H1 (cell line): ENCODE measurements around the gene PLIN4. TPM values are rescaled to one million over a fixed set of nuclear protein-coding genes. Genes with fewer than 3 reads are reported as not detected.

Experiments used
- CTCF ChIA-PET: fragments of 300-600 bp; sonication (Branson Sonifier 250); formaldehyde crosslinking; loops from one replicate; lab custom pipeline; 2021; ENCODE audit not compliant: partially characterized antibody; lab: Charles Lee
- POLR2A ChIA-PET: fragments of 300-600 bp; sonication (Branson Sonifier 250); formaldehyde crosslinking; loops from one replicate; lab custom pipeline; 2021; ENCODE audit warnings: inconsistent platforms; ENCODE audit not compliant: partially characterized antibody; lab: Charles Lee
- DNase-seq, 2 experiments: peaks; one replicate each; pipeline versions ENCODE4 v3.0.0 to v3.0.0-alpha.2; 2010 to 2022; ENCODE audit warnings: low spot score in 2 of 2, low read depth in 1 of 2, mixed read lengths in 1 of 2
- FAIRE-seq: peaks from 2 replicates; lab custom pipeline; 2011; peaks lifted over from hg19 to GRCh38; lab: Jason Lieb, UNC
- H2AFZ ChIP-seq: 2 replicates; pipeline ENCODE4 v1.8.1; 2012; ENCODE audit warnings: low read length, inconsistent platforms
- H2AK5ac ChIP-seq: 2 replicates; pipeline ENCODE4 v1.6.1; 2013; ENCODE audit warnings: low read depth, low read length
- H2BK120ac ChIP-seq: replicated peaks from 2 replicates; pipeline ENCODE3; 2013; ENCODE audit warnings: low read depth, low read length, inconsistent platforms
- H2BK12ac ChIP-seq: 2 replicates; pipeline ENCODE4 v1.6.1; 2013; ENCODE audit warnings: low read depth, low read length
- H2BK15ac ChIP-seq: 2 replicates; pipeline ENCODE4 v1.6.1; 2013; ENCODE audit warnings: low read length
- H2BK20ac ChIP-seq: 2 replicates; pipeline ENCODE4 v1.6.1; 2013; ENCODE audit warnings: low read length
- H2BK5ac ChIP-seq: 2 replicates; pipeline ENCODE4 v1.6.1; 2013; ENCODE audit warnings: low read depth, low read length
- H3K14ac ChIP-seq: 2 replicates; pipeline ENCODE4 v1.6.1; 2013; ENCODE audit warnings: inconsistent platforms; ENCODE audit not compliant: insufficient read length
- H3K18ac ChIP-seq: 2 replicates; pipeline ENCODE4 v1.6.1; 2013; ENCODE audit warnings: low read length; ENCODE audit errors: extremely low read depth
- H3K23ac ChIP-seq: 2 replicates; pipeline ENCODE4 v1.6.1; 2013; ENCODE audit warnings: inconsistent platforms; ENCODE audit not compliant: insufficient read length
- H3K23me2 ChIP-seq: 2 replicates; pipeline ENCODE4 v1.6.1; 2013; ENCODE audit warnings: low read depth, low read length
- H3K27ac ChIP-seq: 2 replicates; pipeline ENCODE4 v1.6.1; 2011; ENCODE audit warnings: low read depth, low read length, inconsistent platforms
- H3K27me3 ChIP-seq, 4 experiments: replicated peaks in 1 of 4; 1 replicate in 1 of 4; 2 replicates in 3 of 4; pipeline versions ENCODE4 v1.6.1 to v1.8.1; 2011 to 2013; ENCODE audit warnings: low read length in 3 of 4, mild to moderate bottlenecking in 3 of 4, inconsistent platforms in 2 of 4, mixed read lengths in 2 of 4, moderate library complexity in 1 of 4; ENCODE audit not compliant: control insufficient read depth in 3 of 4, insufficient read depth in 3 of 4; ENCODE audit errors: extremely low read depth in 1 of 4
- H3K36me3 ChIP-seq, 4 experiments: 2 replicates each; pipeline versions ENCODE4 v1.6.1 to v1.8.1; 2011 to 2013; ENCODE audit warnings: mild to moderate bottlenecking in 4 of 4, low read length in 3 of 4, moderate library complexity in 2 of 4, control low read depth in 1 of 4, inconsistent platforms in 1 of 4; ENCODE audit not compliant: insufficient read depth in 4 of 4, control insufficient read depth in 2 of 4
- H3K4ac ChIP-seq: replicated peaks from 2 replicates; pipeline ENCODE3; 2013; ENCODE audit warnings: low read length, low read depth, mixed read lengths, inconsistent platforms; ENCODE audit not compliant: insufficient read length
- H3K4me1 ChIP-seq, 4 experiments: replicated peaks in 1 of 4; 1 replicate in 1 of 4; 2 replicates in 3 of 4; pipeline versions ENCODE4 v1.6.1 to v1.8.1; 2011 to 2013; ENCODE audit warnings: low read length in 3 of 4, inconsistent platforms in 2 of 4, mixed read lengths in 1 of 4; ENCODE audit not compliant: insufficient read depth in 4 of 4, control insufficient read depth in 3 of 4
- H3K4me2 ChIP-seq, 2 experiments: 2 replicates each; pipeline versions ENCODE4 v1.6.1 to v1.8.1; 2011 to 2013; ENCODE audit warnings: low read depth in 2 of 2, low read length in 2 of 2, control low read depth in 1 of 2, inconsistent platforms in 1 of 2, mild to moderate bottlenecking in 1 of 2; ENCODE audit not compliant: insufficient read depth in 1 of 2
- H3K4me3 ChIP-seq, 4 experiments: fragments of 200-600, 300-600 bp in 1 of 4; sonication (generic), shearing (Covaris generic), sonication (Bioruptor Twin) in 1 of 4; 2 replicates each; pipeline versions ENCODE4 v1.5.1 to v1.8.1; 2011 to 2016; ENCODE audit warnings: low read length in 4 of 4, low read depth in 3 of 4, control low read depth in 2 of 4, inconsistent platforms in 2 of 4, mild to moderate bottlenecking in 2 of 4, mixed read lengths in 1 of 4, moderate library complexity in 1 of 4; ENCODE audit not compliant: insufficient read depth in 2 of 4; ENCODE audit errors: extremely low read depth in 1 of 4
- H3K56ac ChIP-seq: replicated peaks from 2 replicates; pipeline ENCODE3; 2013; ENCODE audit warnings: low read depth, mild to moderate bottlenecking, mixed read lengths, low read length, inconsistent platforms; ENCODE audit not compliant: insufficient read length
- H3K79me1 ChIP-seq: 2 replicates; pipeline ENCODE4 v1.6.1; 2013; ENCODE audit warnings: low read depth, low read length, control low read depth
- H3K79me2 ChIP-seq, 2 experiments: 2 replicates each; pipeline versions ENCODE4 v1.6.1 to v1.8.1; 2012 to 2013; ENCODE audit warnings: low read length in 2 of 2, mild to moderate bottlenecking in 2 of 2, inconsistent platforms in 1 of 2; ENCODE audit not compliant: insufficient read depth in 2 of 2, control insufficient read depth in 1 of 2
- H3K9ac ChIP-seq, 4 experiments: replicated peaks in 1 of 4; 1 replicate in 1 of 4; 2 replicates in 3 of 4; pipeline versions ENCODE4 v1.6.1 to v1.8.1; 2011 to 2013; ENCODE audit warnings: low read depth in 3 of 4, low read length in 3 of 4, control low read depth in 2 of 4, mild to moderate bottlenecking in 2 of 4, moderate library complexity in 2 of 4, inconsistent platforms in 1 of 4; ENCODE audit errors: extremely low read depth in 1 of 4
- H3K9me3 ChIP-seq, 2 experiments: 2 replicates each; pipeline versions ENCODE4 v1.6.1 to v1.8.1; 2012 to 2013; ENCODE audit warnings: mild to moderate bottlenecking in 2 of 2, moderate library complexity in 2 of 2, control low read depth in 1 of 2, inconsistent platforms in 1 of 2, low read depth in 1 of 2, low read length in 1 of 2, mixed read lengths in 1 of 2; ENCODE audit not compliant: insufficient read depth in 2 of 2
- H4K20me1 ChIP-seq, 2 experiments: replicated peaks in 1 of 2; 2 replicates each; pipeline versions ENCODE3 to v1.8.1; 2011 to 2013; ENCODE audit warnings: inconsistent platforms in 2 of 2, low read length in 2 of 2, mild to moderate bottlenecking in 1 of 2; ENCODE audit not compliant: insufficient read depth in 2 of 2, control insufficient read depth in 1 of 2
- H4K5ac ChIP-seq: 2 replicates; pipeline ENCODE4 v1.6.1; 2013; ENCODE audit warnings: low read length, low read depth, mixed read lengths, inconsistent platforms; ENCODE audit not compliant: insufficient read length
- H4K8ac ChIP-seq: 2 replicates; pipeline ENCODE4 v1.8.0; 2013; ENCODE audit warnings: mild to moderate bottlenecking, moderate library complexity, low read length, inconsistent platforms; ENCODE audit not compliant: insufficient read depth; ENCODE audit errors: extremely low read depth
- H4K91ac ChIP-seq: replicated peaks from 2 replicates; pipeline ENCODE3; 2013; ENCODE audit warnings: low read length, mixed read lengths, inconsistent platforms; ENCODE audit not compliant: insufficient read length
- ATF3 ChIP-seq: IDR thresholded peaks from 2 replicates; pipeline ENCODE4 v1.6.1; 2011; ENCODE audit warnings: low read depth, mild to moderate bottlenecking, low read length; ENCODE audit not compliant: insufficient read depth
- BCL11A ChIP-seq, 2 experiments: IDR thresholded peaks; one replicate each; pipeline ENCODE4 v1.6.1; 2011; ENCODE audit warnings: low read depth in 2 of 2, low read length in 2 of 2, mild to moderate bottlenecking in 2 of 2
- CHD2 ChIP-seq: IDR thresholded peaks from 2 replicates; pipeline ENCODE4 v1.6.1; 2012; ENCODE audit warnings: low read length, improper control_type of control experiment
- CREB1 ChIP-seq: IDR thresholded peaks from 2 replicates; pipeline ENCODE4 v1.6.1; 2012; ENCODE audit warnings: inconsistent platforms
- CTBP2 ChIP-seq: IDR thresholded peaks from 2 replicates; pipeline ENCODE4 v1.7.0; 2011; ENCODE audit warnings: borderline replicate concordance, mild to moderate bottlenecking, moderate library complexity, mixed read lengths, low read length; ENCODE audit not compliant: insufficient read depth, insufficient read length
- EGR1 ChIP-seq: IDR thresholded peaks from 2 replicates; pipeline ENCODE4 v1.6.1; 2011; ENCODE audit warnings: low read depth, low read length, borderline replicate concordance
- GABPA ChIP-seq: IDR thresholded peaks from 2 replicates; pipeline ENCODE4 v1.6.1; 2011; ENCODE audit warnings: mild to moderate bottlenecking, low read length, moderate library complexity, borderline replicate concordance; ENCODE audit not compliant: insufficient read depth
- GTF2F1 ChIP-seq: IDR thresholded peaks from 2 replicates; pipeline ENCODE4 v1.6.1; 2012; ENCODE audit warnings: low read depth, low read length, improper control_type of control experiment, borderline replicate concordance
- KDM5A ChIP-seq: fragments of 200-600 bp; IDR thresholded peaks from 2 replicates; pipeline ENCODE4 v1.7.1; 2012; ENCODE audit warnings: mild to moderate bottlenecking, low read length, inconsistent platforms, mixed read lengths
- POLR2AphosphoS5 ChIP-seq: IDR thresholded peaks from 2 replicates; pipeline ENCODE4 v1.6.1; 2011; ENCODE audit warnings: low read depth, low read length
- SUZ12 ChIP-seq: fragments of 200-600 bp; sonication (generic); IDR thresholded peaks from 2 replicates; pipeline ENCODE4 v1.6.1; 2012; ENCODE audit warnings: mild to moderate bottlenecking, inconsistent platforms, low read length, moderate library complexity, mixed read lengths
- TAF1 ChIP-seq: IDR thresholded peaks from 2 replicates; pipeline ENCODE4 v1.6.1; 2011; ENCODE audit warnings: mild to moderate bottlenecking, low read depth, low read length
- WGBS, 2 experiments: shearing (Covaris generic) in 1 of 2; methylation state at CpG; one replicate each; pipeline versions ENCODE4 v1.1.6 to v1.1.7; 2013 to 2015; ENCODE audit warnings: low lambda C conversion rate in 2 of 2, mixed read lengths in 2 of 2, inconsistent platforms in 1 of 2, low coverage in 1 of 2, missing lambda C conversion rate in 1 of 2; ENCODE audit not compliant: insufficient replicate concordance in 2 of 2, insufficient coverage in 1 of 2, insufficient read length in 1 of 2; ENCODE audit errors: extremely low coverage in 1 of 2, missing lambda C conversion rate in 1 of 2; 5-methylcytosine and 5-hydroxymethylcytosine counted together
- polyA plus RNA-seq, 7 experiments: library from polyadenylated mRNA; depleted of rRNA in 3 of 7; stranded (reverse) in 5 of 7; unstranded in 2 of 7; fragments of >200 nt in 5 of 7; fragments of 200-250 nt in 2 of 7; gene quantifications; 1 replicate in 5 of 7; 2 replicates in 1 of 7; 4 replicates in 1 of 7; pipeline versions ENCODE4 v1.2.1 to v1.2.3, GENCODE V29; 2011 to 2013; ENCODE audit warnings: missing spikeins in 2 of 7, mixed read lengths in 2 of 7
- total RNA-seq: library from RNA; stranded (reverse); fragmentation: NEBNext Ultra II Directional; extraction: Animal tissue kit (Norgen Biotek cat#: 25700); gene quantifications from 2 replicates; pipeline ENCODE4 v1.2.1, GENCODE V29; 2021

The PLIN4 gene
- total and polyA plus RNA-seq, 2 of the 8 experiments (the other 6 are each of a cell fraction or from before 2014, with no cell fraction given) = 0.35 to 0.45 TPM

GRCh38 chr19:4503132-4503824, 15.0 kb downstream of the PLIN4 start:
- no peaks in the 10 kb centered on the region for H3K4me1 ChIP-seq
- WGBS, 2 experiments = 94% methylated on average over 15 of the region's 25 CpGs; no CpG with 5 or more reads in 1 of the 2 experiments
- H3K27ac ChIP-seq = no peak overlapping the region
- FAIRE-seq = no peak
- no peak overlapping the region for H3K9ac ChIP-seq
- H3K79me1 ChIP-seq = peaks cover 2% of the 10 kb centered on the region; the same call in 1 of the 2 replicates
- peaks cover 7 to 50% (median 17%) of the 10 kb centered on the region in 4 experiments for H3K36me3 ChIP-seq
- no peak overlapping the region for H2BK20ac ChIP-seq
- no peak overlapping the region for H3K4me3 ChIP-seq
- H3K23ac ChIP-seq = no peak overlapping the region
- H3K56ac ChIP-seq = no peak overlapping the region
- peaks cover 0 to 7% (median 7%) of the 10 kb centered on the region in 4 experiments; a peak in 3 of 7 replicates for H3K27me3 ChIP-seq
- H2BK15ac ChIP-seq = no peak overlapping the region
- no peak overlapping the region for H4K91ac ChIP-seq
- no peak overlapping the region for H2BK5ac ChIP-seq
- no peak overlapping the region for H3K18ac ChIP-seq
- POLR2A ChIA-PET = interaction anchor here (1.2 to 3.5 kb wide), 5 partner anchors 9 to 31 kb away, joined by 4 to 19 read pairs (median 10); partner anchors contain the start of genes HDGFL2 and PLIN4
- DNase-seq = no peak
- H3K4me2 ChIP-seq = no peak overlapping the region
- H3K23me2 ChIP-seq = no peaks in the 10 kb centered on the region
- no peak overlapping the region for H4K5ac ChIP-seq
- H4K8ac ChIP-seq = no peak overlapping the region
- no peaks in the 10 kb centered on the region for H3K79me2 ChIP-seq
- H2BK12ac ChIP-seq = no peak overlapping the region
- H2AK5ac ChIP-seq = no peak overlapping the region
- H2AFZ ChIP-seq = no peak overlapping the region
- H2BK120ac ChIP-seq = no peak overlapping the region
- peaks cover 14 to 30% of the 10 kb centered on the region in 2 experiments for H4K20me1 ChIP-seq
- H3K4ac ChIP-seq = no peak overlapping the region
- H3K14ac ChIP-seq = no peak overlapping the region
- no peaks in the 10 kb centered on the region for H3K9me3 ChIP-seq
- CTCF ChIA-PET = interaction anchor here (0.8 to 1.6 kb wide), 2 partner anchors 22 to 25 kb away, joined by 3 to 5 read pairs; no protein-coding TSS in a partner anchor
- no peak for TF ChIP-seq BCL11A (IDR thresholded peaks at IDR 0.05; ENCODE audit: low read depth in 2 of 2, low read length in 2 of 2)
- no peak for TF ChIP-seq KDM5A
- no peak for TF ChIP-seq EGR1
- TF ChIP-seq CREB1 = no peak
- TF ChIP-seq TAF1 = no peak
- no peak for TF ChIP-seq GABPA
- no peak for TF ChIP-seq CHD2
- no peak for TF ChIP-seq SUZ12
- TF ChIP-seq ATF3 = no peak
- no peak for TF ChIP-seq GTF2F1
- no peak for TF ChIP-seq CTBP2
- no peak for TF ChIP-seq POLR2AphosphoS5
